Activated CD4-positive, alpha-beta T cell treated with anti-CD3 and anti-CD28 coated beads, Interleukin-2, amount 50 U/mL, for 48 hours (primary cell): ENCODE data around the gene C4B.
A peak's percentile ranks its signal among the peaks of the same experiment; 100 is the strongest.
"Not testable (repeated sequence)": the region's sequence is repeated elsewhere in the genome, so short reads cannot be mapped to it uniquely, and the experiment has no call there.

ENCODE experiments used
- DNase-seq, 2 experiments: peaks; one replicate each; pipeline ENCODE4 v3.0.0-alpha.2; 2020

C4B gene

GRCh38 chr6:32014547-32014946 is at the start of gene C4B:
C4B (plus strand) TSS chr6:32014795; CDS start chr6:32014846, 51 bp downstream.
- DNase-seq: not testable (repeated sequence)

DNA sequence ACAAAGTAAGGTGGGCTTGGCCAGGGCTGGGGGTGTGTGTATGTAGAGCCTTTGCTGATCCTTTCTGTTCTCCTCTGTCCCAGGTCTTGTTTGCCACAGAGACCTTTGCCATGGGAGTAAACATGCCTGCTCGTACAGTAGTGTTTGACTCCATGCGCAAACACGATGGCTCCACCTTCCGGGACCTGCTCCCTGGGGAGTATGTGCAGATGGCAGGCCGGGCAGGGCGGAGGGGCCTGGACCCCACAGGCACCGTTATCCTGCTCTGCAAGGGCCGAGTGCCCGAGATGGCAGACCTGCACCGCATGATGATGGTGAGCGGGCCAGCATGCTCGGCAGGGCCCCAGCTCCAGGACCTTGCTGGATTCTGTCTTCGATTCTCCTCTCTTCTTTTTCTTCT is 48.9 kb upstream of the C4B start:
- no peak for DNase-seq

- no peak for DNase-seq
These were observed 48.1 kb upstream of the C4B start for GRCh38 chr6:31966506-31966905.

DNA sequence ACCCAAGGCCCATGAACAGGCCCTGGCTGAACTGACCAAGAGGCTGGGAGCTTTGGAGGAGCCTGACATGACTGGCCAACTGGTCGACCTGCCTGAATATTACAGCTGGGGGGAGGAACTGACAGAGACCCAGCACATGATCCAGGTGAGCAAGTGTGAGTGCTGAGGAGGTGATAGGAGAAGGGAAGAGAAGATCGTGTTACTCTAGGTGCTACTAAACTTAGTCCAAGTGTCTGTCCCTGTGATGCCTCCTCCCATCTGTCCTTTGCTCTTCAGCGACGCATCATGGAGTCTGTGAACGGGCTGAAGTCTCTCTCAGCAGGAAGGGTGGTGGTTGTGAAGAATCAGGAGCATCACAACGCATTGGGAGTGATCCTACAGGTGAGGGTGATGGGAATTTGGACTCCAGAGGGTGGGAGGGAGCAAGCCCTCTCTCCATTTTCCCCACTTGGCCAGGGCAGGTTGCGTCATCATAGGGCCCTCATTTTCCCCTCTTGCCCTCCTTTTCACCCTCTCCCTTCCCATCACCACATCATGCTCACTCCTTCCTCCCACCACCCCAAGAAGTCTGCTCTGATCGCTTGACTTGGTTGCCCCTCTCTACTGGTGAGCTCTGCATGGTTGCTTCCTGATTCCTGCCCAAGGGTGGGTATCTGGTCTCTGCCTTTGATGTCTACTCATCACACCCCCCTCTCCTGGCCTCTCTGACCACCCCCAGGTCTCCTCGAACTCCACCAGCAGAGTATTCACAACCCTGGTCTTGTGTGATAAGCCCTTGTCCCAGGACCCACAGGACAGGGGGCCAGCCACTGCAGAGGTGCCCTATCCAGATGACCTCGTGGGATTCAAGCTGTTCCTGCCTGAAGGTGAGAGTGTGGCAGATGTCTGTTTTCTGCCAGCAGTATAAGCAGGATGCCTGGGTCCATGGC is 47.3 kb upstream of the C4B start:
- no peak for DNase-seq

DNA sequence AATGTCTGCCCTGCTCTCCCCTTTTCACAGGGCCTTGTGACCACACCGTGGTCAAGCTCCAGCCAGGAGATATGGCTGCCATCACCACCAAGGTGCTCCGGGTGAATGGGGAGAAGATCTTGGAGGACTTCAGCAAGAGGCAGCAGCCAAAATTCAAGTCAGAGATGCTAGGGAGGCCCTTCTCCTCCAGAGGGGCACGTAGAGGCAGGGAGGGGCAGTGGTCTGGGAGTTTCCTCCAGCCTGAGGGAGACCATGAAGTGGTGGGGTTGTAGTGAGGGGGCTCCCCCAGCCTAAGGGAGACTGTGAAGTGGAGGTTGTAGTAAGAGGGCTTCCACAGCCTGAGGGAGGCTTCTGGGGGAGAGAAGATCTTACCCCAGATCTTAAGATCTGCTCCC is 46.7 kb upstream of the C4B start:
- DNase-seq: no peak

DNA sequence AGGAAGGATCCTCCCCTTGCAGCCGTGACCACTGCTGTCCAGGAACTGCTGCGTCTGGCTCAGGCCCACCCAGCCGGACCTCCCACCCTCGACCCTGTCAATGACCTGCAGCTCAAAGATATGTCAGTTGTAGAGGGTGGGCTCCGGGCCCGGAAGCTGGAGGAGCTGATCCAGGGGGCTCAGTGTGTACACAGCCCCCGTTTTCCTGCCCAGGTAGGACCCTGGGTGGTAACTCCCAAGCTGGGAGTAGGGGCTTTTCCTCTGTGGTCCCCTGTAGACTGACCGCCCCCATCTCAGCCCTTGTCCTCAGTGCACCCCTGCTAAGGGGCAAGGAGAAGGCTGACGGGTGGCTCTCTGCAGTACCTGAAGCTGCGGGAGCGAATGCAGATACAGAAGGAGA is 46.3 kb upstream of the C4B start:
- no peak for DNase-seq

DNA sequence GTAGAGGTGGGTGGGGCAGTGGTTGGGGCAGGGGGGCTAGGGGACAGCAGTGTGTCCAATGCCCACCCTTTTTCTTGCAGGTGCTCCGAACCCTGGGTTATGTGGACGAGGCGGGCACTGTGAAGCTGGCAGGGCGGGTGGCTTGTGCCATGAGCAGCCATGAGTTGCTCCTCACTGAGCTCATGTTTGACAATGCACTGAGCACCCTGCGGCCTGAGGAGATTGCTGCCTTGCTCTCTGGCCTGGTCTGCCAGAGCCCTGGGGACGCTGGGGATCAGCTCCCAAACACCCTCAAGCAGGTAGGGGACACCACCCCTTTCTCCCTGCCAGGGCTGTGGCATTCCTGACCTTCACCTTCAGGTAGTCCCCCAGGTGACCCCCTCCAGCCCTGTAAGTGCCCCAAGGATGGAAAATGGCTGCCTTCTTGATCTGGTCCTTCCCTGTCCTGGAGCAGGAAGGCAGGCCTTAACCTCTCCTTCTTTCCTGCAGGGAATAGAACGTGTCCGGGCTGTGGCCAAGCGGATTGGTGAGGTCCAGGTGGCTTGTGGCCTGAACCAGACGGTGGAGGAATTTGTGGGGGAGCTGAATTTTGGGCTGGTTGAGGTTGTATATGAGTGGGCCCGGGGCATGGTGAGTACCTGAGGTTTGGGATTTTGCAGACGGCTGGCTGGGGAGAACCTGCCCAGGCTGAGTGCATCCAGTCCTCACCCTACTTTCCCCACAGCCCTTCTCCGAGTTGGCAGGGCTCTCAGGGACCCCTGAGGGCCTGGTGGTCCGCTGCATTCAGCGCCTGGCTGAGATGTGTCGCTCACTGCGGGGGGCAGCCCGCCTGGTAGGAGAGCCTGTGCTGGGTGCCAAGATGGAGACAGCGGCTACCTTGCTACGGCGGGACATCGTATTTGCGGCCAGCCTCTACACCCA is 45.5 kb upstream of the C4B start:
- no peak for DNase-seq

- DNase-seq: no peak
These were observed 44.6 kb upstream of the C4B start for GRCh38 chr6:31969712-31970603.

DNA sequence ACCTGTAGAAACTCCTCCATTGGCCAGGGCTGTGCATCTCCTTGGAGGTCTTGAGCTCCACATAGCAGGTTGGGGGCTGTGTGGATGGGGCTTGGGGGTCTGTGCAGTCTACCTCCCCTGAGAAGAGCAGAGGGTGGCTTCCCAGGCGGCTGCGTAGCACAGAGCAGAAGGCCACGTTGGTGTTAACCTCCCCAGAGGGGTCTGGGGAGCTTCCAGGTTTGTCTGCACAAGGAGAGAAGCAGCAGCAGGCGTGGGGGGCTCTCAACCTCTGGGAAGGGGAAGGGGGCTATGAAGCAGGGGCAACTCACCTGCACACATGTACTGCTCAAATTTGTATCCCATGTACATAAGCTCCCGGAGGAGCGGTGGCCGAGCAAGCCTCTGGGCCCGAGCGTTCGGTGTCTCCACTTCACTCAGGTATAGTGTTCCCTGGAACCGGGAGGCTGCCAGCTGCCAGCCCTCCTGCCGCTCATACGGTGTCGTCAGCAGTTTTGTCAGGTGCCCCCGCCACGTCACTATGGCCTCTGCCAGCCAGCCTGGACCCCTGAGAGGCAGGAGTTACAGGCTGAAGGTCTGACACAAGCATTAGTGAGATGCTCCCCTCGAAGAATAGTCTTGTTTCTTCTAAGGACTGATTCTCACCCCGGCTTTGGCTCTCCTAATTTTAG is 43.9 kb upstream of the C4B start:
- DNase-seq: no peak

DNA sequence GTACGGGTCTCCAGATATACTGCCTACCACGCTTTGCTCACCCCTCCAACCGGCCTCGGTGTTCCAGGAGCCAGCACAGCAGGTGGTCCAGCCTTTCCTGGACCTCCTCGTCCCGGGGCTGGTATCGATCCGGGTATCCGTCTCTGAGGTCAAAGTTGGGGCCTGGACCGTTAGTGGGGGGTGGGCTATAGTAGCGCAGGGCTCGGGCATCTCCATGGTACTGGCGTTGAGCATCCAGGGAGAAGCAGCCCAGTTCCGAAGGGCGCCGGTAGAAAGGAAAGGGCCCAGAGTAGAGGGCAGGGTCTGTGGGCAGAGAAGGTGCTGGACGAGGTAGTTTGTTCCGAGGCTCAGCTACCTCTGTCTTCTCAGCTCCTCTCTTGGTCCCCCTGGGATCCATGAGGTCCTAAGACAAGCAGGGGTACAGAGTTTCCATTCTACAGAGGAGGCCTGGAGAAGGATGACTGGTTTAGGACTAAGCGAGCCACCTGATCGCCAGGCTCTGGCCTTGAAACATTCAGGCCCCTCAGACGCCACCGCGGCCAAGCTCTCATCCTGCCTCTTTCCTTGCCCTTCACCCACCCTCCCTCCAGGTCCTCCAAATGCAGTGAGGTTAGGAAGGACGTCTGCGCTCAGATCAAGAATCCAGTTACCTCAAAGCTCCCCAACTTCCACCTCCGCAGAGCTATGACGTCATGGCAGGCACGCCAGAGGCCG is 43.2 kb upstream of the C4B start:
- no peak for DNase-seq

- DNase-seq: peak; percentile 96 to 98
These were observed 42.4 kb upstream of the C4B start, which contains the start of gene DXO for GRCh38 chr6:31971993-31972708. DXO (minus strand) TSS chr6:31972138; CDS start chr6:31971675, 463 bp downstream.

DNA sequence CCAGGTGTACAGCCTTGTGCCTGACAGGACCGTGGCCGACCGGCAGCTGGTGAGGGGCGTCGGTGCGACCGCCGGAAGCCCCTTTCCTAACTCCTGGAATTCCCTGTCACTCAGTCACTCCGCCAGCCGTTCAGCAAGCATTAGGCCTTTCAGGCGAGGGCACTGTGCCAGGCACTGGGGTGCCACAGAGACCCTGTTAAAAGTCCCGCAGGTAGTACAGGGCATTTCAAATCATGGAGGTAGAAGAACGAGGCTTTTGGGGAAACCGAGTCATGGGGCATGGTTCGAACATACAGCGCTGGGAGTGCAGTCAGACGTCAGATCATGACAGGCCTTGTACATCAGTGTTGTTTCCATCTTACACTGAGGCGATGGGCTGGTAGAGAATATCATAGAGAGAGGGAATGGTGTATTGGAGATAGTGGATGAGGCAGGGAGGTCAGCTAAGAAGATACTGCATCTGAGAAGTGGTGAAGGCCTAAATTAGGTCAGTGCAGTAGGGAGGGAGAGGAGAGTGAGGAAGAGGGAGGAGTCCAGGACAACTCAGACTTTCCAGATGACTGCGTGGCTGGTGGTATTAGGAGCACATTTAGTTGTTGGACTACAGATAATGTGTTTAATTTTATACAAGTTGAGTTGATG is 41.8 kb upstream of the C4B start:
- peak; percentile 15 to 28 for DNase-seq

DNA sequence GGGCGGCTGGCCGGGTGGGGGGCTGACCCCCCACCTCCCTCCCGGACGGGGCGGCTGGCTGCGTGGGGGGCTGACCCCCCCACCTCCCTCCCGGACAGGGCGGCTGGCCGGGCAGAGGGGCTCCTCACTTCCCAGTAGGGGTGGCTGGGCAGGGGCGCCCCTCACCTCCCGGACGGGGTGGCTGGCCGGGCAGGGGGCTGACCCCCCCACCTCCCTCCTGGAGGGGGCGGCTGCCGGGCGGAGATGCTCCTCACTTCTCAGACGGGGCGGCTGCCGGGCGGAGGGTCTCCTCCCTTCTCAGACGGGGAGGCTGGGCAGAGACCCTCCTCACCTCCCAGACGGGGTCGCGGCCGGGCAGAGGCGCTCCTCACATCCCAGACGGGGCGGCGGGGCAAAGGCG is 38.5 kb upstream of the C4B start:
- DNase-seq: not testable (repeated sequence)

- no peak for DNase-seq
These were observed 36.7 kb upstream of the C4B start for GRCh38 chr6:31977816-31978431.

GRCh38 chr6:31978831-31979230 is 35.8 kb upstream of the C4B start:
- DNase-seq: no peak

- no peak for DNase-seq
These were observed 35.2 kb upstream of the C4B start for GRCh38 chr6:31979238-31979898.

DNA sequence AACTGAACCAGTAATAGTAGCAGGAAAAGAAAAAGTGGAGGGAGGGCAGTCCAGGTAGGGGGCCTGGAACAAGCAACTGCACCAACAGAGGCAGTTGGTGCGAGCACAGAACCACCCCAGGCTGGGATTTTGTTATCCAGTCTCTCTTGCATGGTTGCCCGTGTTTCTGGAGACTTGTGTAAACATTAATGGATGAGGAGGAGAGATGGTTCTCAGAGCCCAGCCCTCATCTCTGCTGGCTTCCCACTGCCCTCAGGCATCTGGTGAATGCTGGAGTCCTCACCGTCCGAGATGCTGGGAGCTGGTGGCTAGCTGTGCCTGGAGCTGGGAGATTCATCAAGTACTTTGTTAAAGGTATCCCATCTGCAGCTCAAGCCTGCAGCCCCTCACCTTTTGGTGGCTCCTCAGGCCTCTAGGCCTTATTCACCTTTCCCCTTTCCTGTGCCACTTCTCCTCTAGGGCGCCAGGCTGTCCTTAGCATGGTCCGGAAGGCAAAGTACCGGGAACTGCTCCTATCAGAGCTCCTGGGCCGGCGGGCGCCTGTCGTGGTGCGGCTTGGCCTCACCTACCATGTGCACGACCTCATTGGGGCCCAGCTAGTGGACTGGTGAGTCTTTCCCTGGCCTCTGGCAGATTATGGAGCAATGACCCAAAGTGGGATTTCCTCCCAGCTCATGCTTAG is 34.3 kb upstream of the C4B start:
- DNase-seq: not testable (repeated sequence)

DNA sequence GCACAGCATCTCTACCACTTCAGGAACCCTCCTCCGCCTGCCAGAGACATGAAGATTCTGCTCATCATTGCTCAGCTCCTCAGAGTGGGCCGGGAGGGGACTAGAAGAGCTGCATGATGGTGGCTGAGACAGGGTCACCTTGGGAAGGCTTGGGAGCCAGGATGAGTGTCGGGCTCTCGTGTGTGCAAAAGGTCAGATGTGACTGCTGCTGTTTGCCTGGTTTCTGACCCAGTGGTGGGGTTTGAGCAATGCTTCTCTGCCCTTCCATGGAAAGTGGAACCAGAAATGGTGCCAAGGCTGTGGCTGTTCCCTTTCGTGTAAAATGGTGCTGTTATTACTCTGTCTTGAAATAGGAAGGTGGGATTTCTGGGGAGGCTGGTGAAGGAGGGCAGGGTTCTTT is 33.6 kb upstream of the C4B start:
- DNase-seq: not testable (repeated sequence)
